ENCODE measurements around the gene UFSP2.

GRCh38 chr4:185394568-185395237 lies 31.1 kb downstream of the UFSP2 start:
- TF ChIP-seq EP300 (IDR thresholded peaks at IDR 0.05) (no peak), CTCF (IDR thresholded peaks at IDR 0.05) (no peak)
